ENCODE results near the gene ABCG1.

DNA sequence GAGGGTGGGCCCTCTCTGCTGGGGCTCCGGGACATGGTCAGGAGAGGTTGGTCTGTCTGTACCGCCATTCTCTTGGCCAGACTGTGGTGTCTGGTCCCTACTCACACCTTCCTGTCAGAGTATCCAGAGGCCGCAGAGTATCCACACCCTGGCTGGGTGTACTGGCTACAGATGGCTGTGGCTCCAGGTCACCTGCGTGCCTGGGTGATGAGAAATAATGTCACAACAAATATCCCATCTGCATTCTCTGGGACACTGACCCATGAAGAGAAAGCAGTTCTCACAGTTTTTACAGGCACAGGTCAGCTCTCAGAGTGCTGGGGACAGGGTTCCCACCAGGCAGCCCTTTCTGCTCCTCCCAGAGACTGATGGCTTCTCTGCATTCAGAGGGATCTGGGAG lies 37.4 kb downstream of the ABCG1 start:
- no peak for TF ChIP-seq EZH2phosphoT487 (IDR thresholded peaks at IDR 0.05; ENCODE audit: borderline replicate concordance, low read depth, low read length)
- TF ChIP-seq, protein P1, sequence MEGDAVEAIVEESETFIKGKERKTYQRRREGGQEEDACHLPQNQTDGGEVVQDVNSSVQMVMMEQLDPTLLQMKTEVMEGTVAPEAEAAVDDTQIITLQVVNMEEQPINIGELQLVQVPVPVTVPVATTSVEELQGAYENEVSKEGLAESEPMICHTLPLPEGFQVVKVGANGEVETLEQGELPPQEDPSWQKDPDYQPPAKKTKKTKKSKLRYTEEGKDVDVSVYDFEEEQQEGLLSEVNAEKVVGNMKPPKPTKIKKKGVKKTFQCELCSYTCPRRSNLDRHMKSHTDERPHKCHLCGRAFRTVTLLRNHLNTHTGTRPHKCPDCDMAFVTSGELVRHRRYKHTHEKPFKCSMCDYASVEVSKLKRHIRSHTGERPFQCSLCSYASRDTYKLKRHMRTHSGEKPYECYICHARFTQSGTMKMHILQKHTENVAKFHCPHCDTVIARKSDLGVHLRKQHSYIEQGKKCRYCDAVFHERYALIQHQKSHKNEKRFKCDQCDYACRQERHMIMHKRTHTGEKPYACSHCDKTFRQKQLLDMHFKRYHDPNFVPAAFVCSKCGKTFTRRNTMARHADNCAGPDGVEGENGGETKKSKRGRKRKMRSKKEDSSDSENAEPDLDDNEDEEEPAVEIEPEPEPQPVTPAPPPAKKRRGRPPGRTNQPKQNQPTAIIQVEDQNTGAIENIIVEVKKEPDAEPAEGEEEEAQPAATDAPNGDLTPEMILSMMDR (conservative IDR thresholded peaks at IDR 0.05; ENCODE audit: low read length), result no peak
